K562 (cell line): ENCODE measurements around the gene VEGFA. TPM values are rescaled to one million over a fixed set of nuclear protein-coding genes. Genes with fewer than 3 reads are reported as not detected.

Source experiments
- BMI1 ChIP-seq: fragments of 150-350 bp; IDR thresholded peaks from 2 replicates; pipeline ENCODE4 v1.6.1; 2014; ENCODE audit warnings: low read length
- DMBX1 ChIP-seq: fragments of 250-450 bp; sonication (Bioruptor Pico); IDR thresholded peaks from 2 replicates; pipeline ENCODE4 v1.8.0; 2022; ENCODE audit warnings: inconsistent platforms, mild to moderate bottlenecking, moderate library complexity, borderline replicate concordance
- FIP1L1 ChIP-seq: fragments of 200-400 bp; formaldehyde crosslinking; IDR thresholded peaks from 2 replicates; pipeline ENCODE4 v1.6.1; 2018; ENCODE audit warnings: mild to moderate bottlenecking, low read depth, low read length; ENCODE audit not compliant: poor library complexity, severe bottlenecking
- HNRNPUL1 ChIP-seq: fragments of 200-400 bp; formaldehyde crosslinking; IDR thresholded peaks from 2 replicates; pipeline ENCODE4 v1.6.1; 2017; ENCODE audit warnings: low read length
- MTA1 ChIP-seq: fragments of 450-650 bp; IDR thresholded peaks from 2 replicates; pipeline ENCODE4 v1.6.1; 2017; ENCODE audit warnings: borderline replicate concordance
- MTA2 ChIP-seq: fragments of 450-650 bp; IDR thresholded peaks from 2 replicates; pipeline ENCODE4 v1.6.1; 2016; ENCODE audit warnings: low read depth
- MTA3 ChIP-seq: fragments of 450-650 bp; formaldehyde crosslinking; IDR thresholded peaks from 2 replicates; pipeline ENCODE4 v1.6.1; 2017; ENCODE audit warnings: mild to moderate bottlenecking, borderline replicate concordance
- NFATC3 ChIP-seq: fragments of 450-650 bp; IDR thresholded peaks from 2 replicates; pipeline ENCODE4 v1.6.1; 2017; ENCODE audit warnings: mild to moderate bottlenecking
- PKNOX1 ChIP-seq: fragments of 450-650 bp; IDR thresholded peaks from 2 replicates; pipeline ENCODE4 v1.6.1; 2016
- REST ChIP-seq, 2 experiments: fragments of 450-650 bp; formaldehyde crosslinking in 1 of 2; IDR thresholded peaks; 2 replicates each; pipeline versions ENCODE4 v1.4.0 to v1.6.1; 2014 to 2020; ENCODE audit warnings: mild to moderate bottlenecking in 2 of 2, borderline replicate concordance in 1 of 2, low read depth in 1 of 2
- ZBTB17 ChIP-seq: fragments of 450-650 bp; formaldehyde crosslinking; IDR thresholded peaks from 2 replicates; pipeline ENCODE4 v1.4.0; 2020; ENCODE audit warnings: mild to moderate bottlenecking
- ZNF263 ChIP-seq: sonication (generic); formaldehyde crosslinking; IDR thresholded peaks from 2 replicates; pipeline ENCODE4 v1.8.0; 2022; ENCODE audit warnings: mild to moderate bottlenecking, missing genetic modification reagents, borderline replicate concordance
- ZNF41 ChIP-seq: fragments of 250-450 bp; sonication (Bioruptor Pico); conservative IDR thresholded peaks from 2 replicates; pipeline ENCODE4 v1.4.0; 2020; ENCODE audit warnings: mild to moderate bottlenecking
- ZNF707 ChIP-seq: fragments of 250-450 bp; sonication (Bioruptor Pico); conservative IDR thresholded peaks from 2 replicates; pipeline ENCODE4 v1.8.0; 2022; ENCODE audit warnings: inconsistent platforms, mild to moderate bottlenecking, moderate library complexity
- polyA plus RNA-seq, 8 experiments: library from polyadenylated mRNA; depleted of rRNA in 4 of 8; stranded (reverse) in 5 of 8; unstranded in 3 of 8; fragments of >200 nt; fragmentation: Nextera tagmentation in 2 of 8; fragmentation: Illumina TruSeq in 1 of 8; extraction: Ambion mirVana in 2 of 8; extraction: Trizol in 1 of 8; gene quantifications; 2 replicates each; pipeline versions ENCODE4 v1.2.1 to v1.2.3, GENCODE V29; 2011 to 2014; ENCODE audit warnings: inconsistent platforms in 1 of 8, missing spikeins in 1 of 8
- total RNA-seq, 7 experiments: library from RNA; depleted of rRNA in 6 of 7; stranded (reverse); fragments of >200 nt in 6 of 7; fragmentation: Illumina TruSeq in 2 of 7; extraction: Trizol in 2 of 7; gene quantifications; 2 replicates each; pipeline versions ENCODE4 v1.2.1 to v1.2.3, GENCODE V29; 2011 to 2021; ENCODE audit warnings: low replicate concordance in 1 of 7
- TF ChIP-seq, protein P1 (sequence below): fragments of 250-450 bp; sonication (Bioruptor Pico); IDR thresholded peaks from 2 replicates; pipeline ENCODE4 v1.8.0; 2021; ENCODE audit warnings: moderate library complexity, mild to moderate bottlenecking, inconsistent platforms
- TF ChIP-seq, protein P2 (sequence below): fragments of 450-650 bp; IDR thresholded peaks from 2 replicates; pipeline ENCODE4 v1.6.1; 2016; ENCODE audit warnings: mild to moderate bottlenecking

Gene VEGFA
- total and polyA plus RNA-seq, 9 of the 15 experiments (the other 6 are each of a cell fraction or from before 2014, with no cell fraction given), result 14.0 to 271 (median 124) TPM

- no peak for TF ChIP-seq REST (IDR thresholded peaks at IDR 0.05; ENCODE audit: borderline replicate concordance)
- 0 out of 2 replicates have a peak, but pooled peaks have one; percentile 30 for TF ChIP-seq REST (CRISPR knock-in tag; IDR thresholded peaks at IDR 0.05; ENCODE audit: low read depth)
- TF ChIP-seq, protein P1, sequence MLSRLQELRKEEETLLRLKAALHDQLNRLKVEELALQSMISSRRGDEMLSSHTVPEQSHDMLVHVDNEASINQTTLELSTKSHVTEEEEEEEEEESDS, result no peak
- TF ChIP-seq MTA2, result no peak
- TF ChIP-seq MTA3, result 0 out of 2 replicates have a peak, but pooled peaks have one; percentile 47
- peak; percentile 30; the same call in 1 of the 2 replicates for TF ChIP-seq ZBTB17 (CRISPR knock-in tag)
- no peak for TF ChIP-seq MTA1
- no peak for TF ChIP-seq HNRNPUL1
- no peak for TF ChIP-seq FIP1L1
- peak; percentile 34; the same call in 1 of the 2 replicates for TF ChIP-seq PKNOX1
- no peak for TF ChIP-seq ZNF263 (CRISPR knock-in tag)
- TF ChIP-seq NFATC3, result no peak
- TF ChIP-seq DMBX1 (CRISPR knock-in tag), result peak; percentile 79
- TF ChIP-seq BMI1, result no peak
- TF ChIP-seq, protein P2, sequence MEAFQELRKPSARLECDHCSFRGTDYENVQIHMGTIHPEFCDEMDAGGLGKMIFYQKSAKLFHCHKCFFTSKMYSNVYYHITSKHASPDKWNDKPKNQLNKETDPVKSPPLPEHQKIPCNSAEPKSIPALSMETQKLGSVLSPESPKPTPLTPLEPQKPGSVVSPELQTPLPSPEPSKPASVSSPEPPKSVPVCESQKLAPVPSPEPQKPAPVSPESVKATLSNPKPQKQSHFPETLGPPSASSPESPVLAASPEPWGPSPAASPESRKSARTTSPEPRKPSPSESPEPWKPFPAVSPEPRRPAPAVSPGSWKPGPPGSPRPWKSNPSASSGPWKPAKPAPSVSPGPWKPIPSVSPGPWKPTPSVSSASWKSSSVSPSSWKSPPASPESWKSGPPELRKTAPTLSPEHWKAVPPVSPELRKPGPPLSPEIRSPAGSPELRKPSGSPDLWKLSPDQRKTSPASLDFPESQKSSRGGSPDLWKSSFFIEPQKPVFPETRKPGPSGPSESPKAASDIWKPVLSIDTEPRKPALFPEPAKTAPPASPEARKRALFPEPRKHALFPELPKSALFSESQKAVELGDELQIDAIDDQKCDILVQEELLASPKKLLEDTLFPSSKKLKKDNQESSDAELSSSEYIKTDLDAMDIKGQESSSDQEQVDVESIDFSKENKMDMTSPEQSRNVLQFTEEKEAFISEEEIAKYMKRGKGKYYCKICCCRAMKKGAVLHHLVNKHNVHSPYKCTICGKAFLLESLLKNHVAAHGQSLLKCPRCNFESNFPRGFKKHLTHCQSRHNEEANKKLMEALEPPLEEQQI, result no peak
- TF ChIP-seq ZNF707, result no peak
- no peak for TF ChIP-seq ZNF41 (CRISPR knock-in tag)
These were observed 36.3 kb upstream of the VEGFA start (continued) for GRCh38 chr6:43733471-43734293.
